Liver (tissue), 9 donors: ENCODE data around the gene CADPS. TPM values are rescaled to one million over a fixed set of nuclear protein-coding genes. Genes with fewer than 3 reads are reported as not detected.

Experiments
- DNase-seq: peaks from one replicate; pipeline ENCODE4 v3.0.0-alpha.2; 2017; ENCODE audit warnings: low spot score
- H3K27ac ChIP-seq, 2 donors: one replicate each; pipeline ENCODE4 v1.7.0; 2013; ENCODE audit warnings: inconsistent platforms in 2 of 2, low read length in 2 of 2, control low read depth in 1 of 2, low read depth in 1 of 2, mild to moderate bottlenecking in 1 of 2
- H3K27me3 ChIP-seq, 4 donors: one replicate each; pipeline versions ENCODE4 v1.6.1 to v1.7.0; 2013; ENCODE audit warnings: low read length in 3 of 4, inconsistent platforms in 1 of 4, mild to moderate bottlenecking in 1 of 4, moderate library complexity in 1 of 4; ENCODE audit not compliant: control insufficient read depth in 4 of 4, insufficient read depth in 4 of 4
- H3K36me3 ChIP-seq, 4 donors: one replicate each; pipeline versions ENCODE4 v1.6.1 to v1.7.0; 2013; ENCODE audit warnings: low read length in 3 of 4, mild to moderate bottlenecking in 3 of 4, low read depth in 1 of 4, moderate library complexity in 1 of 4; ENCODE audit not compliant: control insufficient read depth in 4 of 4, insufficient read depth in 3 of 4
- H3K4me1 ChIP-seq, 4 donors: one replicate each; pipeline versions ENCODE4 v1.6.1 to v1.7.0; 2013; ENCODE audit warnings: low read length in 3 of 4, mild to moderate bottlenecking in 3 of 4, moderate library complexity in 1 of 4; ENCODE audit not compliant: control insufficient read depth in 4 of 4, insufficient read depth in 4 of 4
- H3K4me3 ChIP-seq, 3 donors: one replicate each; pipeline versions ENCODE4 v1.6.1 to v1.7.0; 2013; ENCODE audit warnings: low read length in 3 of 3, control low read depth in 1 of 3, low read depth in 1 of 3, mild to moderate bottlenecking in 1 of 3
- H3K9ac ChIP-seq, 2 donors: one replicate each; pipeline ENCODE4 v1.7.0; 2013; ENCODE audit warnings: low read length in 2 of 2, mild to moderate bottlenecking in 2 of 2, moderate library complexity in 2 of 2, control low read depth in 1 of 2, low read depth in 1 of 2
- H3K9me3 ChIP-seq, 4 donors: one replicate each; pipeline versions ENCODE4 v1.6.1 to v1.7.0; 2013; ENCODE audit warnings: low read length in 3 of 4; ENCODE audit not compliant: control insufficient read depth in 4 of 4
- CTCF ChIP-seq: fragments of 150-350 bp; IDR thresholded peaks from 2 replicates; pipeline ENCODE4 v1.5.1; 2017; ENCODE audit warnings: improper control_type of control experiment, low read depth, low read length; ENCODE audit not compliant: missing input control
- EGR1 ChIP-seq, 2 donors: IDR thresholded peaks; 2 replicates each; pipeline ENCODE4 v1.6.1; 2016 to 2018; ENCODE audit warnings: antibody characterized with exemption in 2 of 2, low read depth in 2 of 2
- FOXA1 ChIP-seq: IDR thresholded peaks from 2 replicates; pipeline ENCODE4 v1.6.1; 2016; ENCODE audit warnings: antibody characterized with exemption
- FOXA2 ChIP-seq: IDR thresholded peaks from 2 replicates; pipeline ENCODE4 v1.6.1; 2016; ENCODE audit warnings: antibody characterized with exemption
- GABPA ChIP-seq, 2 donors: IDR thresholded peaks in 1 of 2; conservative IDR thresholded peaks in 1 of 2; 2 replicates each; pipeline ENCODE4 v1.6.1; 2016; ENCODE audit warnings: antibody characterized with exemption in 2 of 2, mild to moderate bottlenecking in 1 of 2, moderate library complexity in 1 of 2
- HNF4A ChIP-seq, 2 donors: conservative IDR thresholded peaks; 2 replicates each; pipeline ENCODE4 v1.6.1; 2016; ENCODE audit warnings: antibody characterized with exemption in 2 of 2, mild to moderate bottlenecking in 2 of 2
- HNF4G ChIP-seq: IDR thresholded peaks from 2 replicates; pipeline ENCODE4 v1.6.1; 2016; ENCODE audit warnings: antibody characterized with exemption
- MAX ChIP-seq: IDR thresholded peaks from 2 replicates; pipeline ENCODE4 v1.6.1; 2016; ENCODE audit warnings: antibody characterized with exemption
- NR2F2 ChIP-seq: IDR thresholded peaks from 2 replicates; pipeline ENCODE4 v1.6.1; 2016; ENCODE audit warnings: antibody characterized with exemption
- RAD21 ChIP-seq, 2 donors: IDR thresholded peaks; 2 replicates each; pipeline ENCODE4 v1.6.1; 2016; ENCODE audit warnings: antibody characterized with exemption in 2 of 2, mild to moderate bottlenecking in 2 of 2
- RXRA ChIP-seq, 2 donors: IDR thresholded peaks; 2 replicates each; pipeline ENCODE4 v1.6.1; 2017 to 2018; ENCODE audit warnings: antibody characterized with exemption in 2 of 2, mild to moderate bottlenecking in 1 of 2
- SP1 ChIP-seq: IDR thresholded peaks from 2 replicates; pipeline ENCODE4 v1.6.1; 2018; ENCODE audit warnings: antibody characterized with exemption, mild to moderate bottlenecking
- TAF1 ChIP-seq: conservative IDR thresholded peaks from 2 replicates; pipeline ENCODE4 v1.6.1; 2016; ENCODE audit warnings: antibody characterized with exemption, mild to moderate bottlenecking
- YY1 ChIP-seq: IDR thresholded peaks from 2 replicates; pipeline ENCODE4 v1.6.1; 2016; ENCODE audit warnings: antibody characterized with exemption, mild to moderate bottlenecking
- ZBTB33 ChIP-seq: IDR thresholded peaks from 2 replicates; pipeline ENCODE4 v1.6.1; 2016; ENCODE audit warnings: antibody characterized with exemption
- WGBS: extraction: QIAGEN DNeasy Blood & Tissue Kit; methylation state at CpG from one replicate; pipeline ENCODE4 v1.1.7; 2013; 5-methylcytosine and 5-hydroxymethylcytosine counted together
- polyA plus RNA-seq, 2 donors: library from polyadenylated mRNA; stranded (reverse) in 1 of 2; unstranded in 1 of 2; fragments of 200-250 nt in 1 of 2; fragments of >200 nt in 1 of 2; fragmentation: Nextera tagmentation in 1 of 2; extraction: Ambion mirVana in 1 of 2; gene quantifications; one replicate each; pipeline versions ENCODE4 v1.2.1 to v1.2.3, GENCODE V29; 2013 to 2015
- total RNA-seq, 2 donors: library from RNA; depleted of rRNA; stranded (reverse); fragments of >200 nt; gene quantifications; one replicate each; pipeline ENCODE4 v1.2.3, GENCODE V29; 2014
- TF ChIP-seq, protein P1 (sequence below): IDR thresholded peaks from 2 replicates; pipeline ENCODE4 v1.6.1; 2016; ENCODE audit warnings: antibody characterized with exemption, mild to moderate bottlenecking
- donor health status: healthy.
- donor health status: healthy.
- donor health status: healthy.
- donor health status: healthy.
- donor health status: healthy.

CADPS gene
- total and polyA plus RNA-seq, 4 donors: 0.05 to 0.37 (median 0.17) TPM; not detected in 1

- TF ChIP-seq CTCF (no peak), GABPA (IDR thresholded peaks at IDR 0.05 in 1 of 2, conservative IDR thresholded peaks at IDR 0.05 in 1 of 2) (no peak), YY1 (no peak), RAD21 (IDR thresholded peaks at IDR 0.05) (no peak), NR2F2 (no peak), HNF4G (no peak), FOXA2 (no peak), TAF1 (no peak)
Measured at GRCh38 chr3:62672270-62672987, 202.8 kb downstream of the CADPS start (continued).

DNA sequence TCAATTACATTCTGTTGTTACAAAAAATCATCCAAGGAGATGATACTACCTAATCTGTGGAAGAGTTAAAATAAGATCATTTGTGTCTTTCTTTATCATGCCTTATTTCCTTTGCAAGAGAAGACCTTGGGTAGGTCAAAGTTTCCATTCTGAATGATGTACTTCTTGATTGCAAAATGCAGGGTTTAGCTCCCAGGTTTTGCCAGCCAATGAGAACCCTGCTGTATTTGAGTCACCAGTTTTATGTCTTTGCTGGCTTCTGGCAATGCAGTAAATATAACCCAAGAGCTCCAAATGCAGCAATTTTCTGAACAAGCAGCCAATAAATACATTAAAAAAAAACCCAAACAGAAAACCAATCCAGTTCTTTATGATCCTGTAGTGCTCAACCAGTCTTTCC lies 204.9 kb downstream of the CADPS start:
- no peak overlapping the region for H3K9ac ChIP-seq
- no peak overlapping the region for H3K27ac ChIP-seq
- DNase-seq: no peak
- no peaks in the 10 kb centered on the region for H3K9me3 ChIP-seq
- H3K36me3 ChIP-seq: no peaks in the 10 kb centered on the region
- H3K4me3 ChIP-seq: no peak overlapping the region
- H3K4me1 ChIP-seq: no peaks in the 10 kb centered on the region
- peaks cover 0 to 3% (median 0%) of the 10 kb centered on the region in 4 donors for H3K27me3 ChIP-seq
- no peak for TF ChIP-seq FOXA1
- TF ChIP-seq EGR1 (IDR thresholded peaks at IDR 0.05; ENCODE audit: low read depth in 2 of 2): no peak
- no peak for TF ChIP-seq RAD21 (IDR thresholded peaks at IDR 0.05)
- TF ChIP-seq ZBTB33: no peak
- no peak for TF ChIP-seq FOXA2
- no peak for TF ChIP-seq GABPA (IDR thresholded peaks at IDR 0.05 in 1 of 2, conservative IDR thresholded peaks at IDR 0.05 in 1 of 2)
- no peak for TF ChIP-seq HNF4A (conservative IDR thresholded peaks at IDR 0.05)

DNA sequence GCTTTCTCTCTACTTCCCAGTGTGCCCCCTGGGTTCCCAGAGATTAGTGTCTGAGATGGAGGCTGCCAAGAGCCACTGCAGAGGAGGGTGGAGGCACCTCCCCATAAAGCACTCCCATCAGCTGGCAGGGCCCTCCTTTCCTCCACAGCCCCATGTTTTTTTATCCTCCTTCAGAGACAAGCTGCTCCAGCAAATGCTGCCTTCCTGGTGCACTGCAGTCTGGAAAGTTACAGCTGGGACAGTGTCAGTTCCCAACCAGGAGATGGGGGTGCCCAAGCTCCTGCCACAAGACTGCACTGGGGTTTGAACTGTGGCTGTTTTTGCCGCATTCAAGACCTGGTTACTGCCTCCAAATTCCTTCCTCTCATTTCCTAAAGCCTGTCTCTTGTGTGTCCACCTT lies 206.1 kb downstream of the CADPS start:
- no peak for TF ChIP-seq MAX
- TF ChIP-seq RXRA (IDR thresholded peaks at IDR 0.05): no peak
- no peak for TF ChIP-seq ZBTB33
- TF ChIP-seq NR2F2: no peak
- TF ChIP-seq SP1: no peak
- TF ChIP-seq TAF1: no peak
- no peak for TF ChIP-seq CTCF
- TF ChIP-seq, protein P1, sequence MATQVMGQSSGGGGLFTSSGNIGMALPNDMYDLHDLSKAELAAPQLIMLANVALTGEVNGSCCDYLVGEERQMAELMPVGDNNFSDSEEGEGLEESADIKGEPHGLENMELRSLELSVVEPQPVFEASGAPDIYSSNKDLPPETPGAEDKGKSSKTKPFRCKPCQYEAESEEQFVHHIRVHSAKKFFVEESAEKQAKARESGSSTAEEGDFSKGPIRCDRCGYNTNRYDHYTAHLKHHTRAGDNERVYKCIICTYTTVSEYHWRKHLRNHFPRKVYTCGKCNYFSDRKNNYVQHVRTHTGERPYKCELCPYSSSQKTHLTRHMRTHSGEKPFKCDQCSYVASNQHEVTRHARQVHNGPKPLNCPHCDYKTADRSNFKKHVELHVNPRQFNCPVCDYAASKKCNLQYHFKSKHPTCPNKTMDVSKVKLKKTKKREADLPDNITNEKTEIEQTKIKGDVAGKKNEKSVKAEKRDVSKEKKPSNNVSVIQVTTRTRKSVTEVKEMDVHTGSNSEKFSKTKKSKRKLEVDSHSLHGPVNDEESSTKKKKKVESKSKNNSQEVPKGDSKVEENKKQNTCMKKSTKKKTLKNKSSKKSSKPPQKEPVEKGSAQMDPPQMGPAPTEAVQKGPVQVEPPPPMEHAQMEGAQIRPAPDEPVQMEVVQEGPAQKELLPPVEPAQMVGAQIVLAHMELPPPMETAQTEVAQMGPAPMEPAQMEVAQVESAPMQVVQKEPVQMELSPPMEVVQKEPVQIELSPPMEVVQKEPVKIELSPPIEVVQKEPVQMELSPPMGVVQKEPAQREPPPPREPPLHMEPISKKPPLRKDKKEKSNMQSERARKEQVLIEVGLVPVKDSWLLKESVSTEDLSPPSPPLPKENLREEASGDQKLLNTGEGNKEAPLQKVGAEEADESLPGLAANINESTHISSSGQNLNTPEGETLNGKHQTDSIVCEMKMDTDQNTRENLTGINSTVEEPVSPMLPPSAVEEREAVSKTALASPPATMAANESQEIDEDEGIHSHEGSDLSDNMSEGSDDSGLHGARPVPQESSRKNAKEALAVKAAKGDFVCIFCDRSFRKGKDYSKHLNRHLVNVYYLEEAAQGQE: no peak
- no peak for TF ChIP-seq RAD21 (IDR thresholded peaks at IDR 0.05)
- TF ChIP-seq HNF4G: no peak
- no peak for TF ChIP-seq FOXA2
- no peak for TF ChIP-seq EGR1 (IDR thresholded peaks at IDR 0.05; ENCODE audit: low read depth in 2 of 2)
- Histone ChIP-seq H3K27ac (no peak overlapping the region), H3K4me3 (no peak overlapping the region), H3K9ac (no peak overlapping the region), H3K27me3 (peaks cover 0 to 3% (median 0%) of the 10 kb centered on the region in 4 donors), H3K9me3 (no peaks in the 10 kb centered on the region), H3K4me1 (no peaks in the 10 kb centered on the region), H3K36me3 (no peaks in the 10 kb centered on the region)
- DNase-seq: no peak
- 87% methylated on average over 1 of the region's 1 CpG for WGBS
